CD8-positive, alpha-beta memory T cell (primary cell): ENCODE data around the gene MT3. TPM values are rescaled to one million over a fixed set of nuclear protein-coding genes. Genes with fewer than 3 reads are reported as not detected.

Source experiments
- CTCF ChIA-PET: fragments of 350-600 bp; sonication (Branson Sonifier 250); formaldehyde crosslinking; loops from one replicate; lab custom pipeline; 2021; ENCODE audit warnings: antibody characterized with exemption; lab: Charles Lee
- POLR2A ChIA-PET: fragments of 350-600 bp; sonication (Branson Sonifier 250); formaldehyde crosslinking; loops from one replicate; lab custom pipeline; 2021; ENCODE audit warnings: antibody characterized with exemption; lab: Charles Lee
- DNase-seq, 5 donors: peaks; one replicate each; pipeline versions ENCODE4 v3.0.0 to v3.0.0-alpha.2; 2020 to 2022; ENCODE audit warnings: mixed read lengths in 1 of 5
- H3K27ac ChIP-seq: one replicate; pipeline ENCODE4 v1.7.0; 2013; ENCODE audit warnings: low read depth, mild to moderate bottlenecking, low read length, moderate library complexity
- H3K27me3 ChIP-seq: 2 replicates; pipeline ENCODE4 v1.7.0; 2013; ENCODE audit warnings: low read length, mild to moderate bottlenecking; ENCODE audit not compliant: insufficient read depth, poor library complexity, severe bottlenecking
- H3K36me3 ChIP-seq: 2 replicates; pipeline ENCODE4 v1.7.0; 2013; ENCODE audit warnings: mild to moderate bottlenecking, low read length, moderate library complexity; ENCODE audit not compliant: insufficient read depth
- H3K4me1 ChIP-seq: 2 replicates; pipeline ENCODE4 v1.7.0; 2013; ENCODE audit warnings: mild to moderate bottlenecking, low read length, moderate library complexity; ENCODE audit not compliant: insufficient read depth
- H3K4me3 ChIP-seq: 2 replicates; pipeline ENCODE4 v1.7.0; 2013; ENCODE audit warnings: mild to moderate bottlenecking, low read length
- H3K9me3 ChIP-seq: 2 replicates; pipeline ENCODE4 v1.7.0; 2013; ENCODE audit warnings: mild to moderate bottlenecking, low read length
- H3K27ac Mint-ChIP-seq, 8 donors: one replicate each; pipeline ENCODE4 v1.8.0; 2020 to 2021; ENCODE audit warnings: mixed read lengths in 8 of 8, mild to moderate bottlenecking in 6 of 8, inconsistent platforms in 3 of 8, moderate library complexity in 3 of 8
- H3K27me3 Mint-ChIP-seq, 2 donors: one replicate each; pipeline ENCODE4 v1.8.0; 2020 to 2021; ENCODE audit warnings: mixed read lengths in 2 of 2, mild to moderate bottlenecking in 1 of 2, moderate library complexity in 1 of 2
- H3K36me3 Mint-ChIP-seq, 3 donors: one replicate each; pipeline ENCODE4 v1.8.0; 2020 to 2021; ENCODE audit warnings: mixed read lengths in 3 of 3, inconsistent platforms in 1 of 3, mild to moderate bottlenecking in 1 of 3
- H3K4me1 Mint-ChIP-seq, 3 donors: one replicate each; pipeline ENCODE4 v1.8.0; 2020 to 2021; ENCODE audit warnings: mixed read lengths in 3 of 3, inconsistent platforms in 1 of 3, mild to moderate bottlenecking in 1 of 3
- H3K4me3 Mint-ChIP-seq, 7 donors: one replicate each; pipeline ENCODE4 v1.8.0; 2020 to 2021; ENCODE audit warnings: mixed read lengths in 7 of 7, mild to moderate bottlenecking in 6 of 7, moderate library complexity in 4 of 7, inconsistent platforms in 2 of 7
- H3K9me3 Mint-ChIP-seq, 5 donors: one replicate each; pipeline ENCODE4 v1.8.0; 2020 to 2022; ENCODE audit warnings: mixed read lengths in 5 of 5, mild to moderate bottlenecking in 3 of 5, moderate library complexity in 2 of 5, inconsistent platforms in 1 of 5
- polyA plus RNA-seq: library from polyadenylated mRNA; unstranded; fragments of 300-500 nt; fragmentation: Illumina TruSeq; gene quantifications from one replicate; pipeline ENCODE4 v1.2.3, GENCODE V29; 2021
- total RNA-seq, 2 experiments: library from RNA; stranded (reverse); gene quantifications; one replicate each; pipeline ENCODE4 v1.2.3, GENCODE V29; 2021

Gene MT3
- total and polyA plus RNA-seq, 3 experiments from 2014 or later, result 0.94 to 0.99 TPM; not detected in 1

DNA sequence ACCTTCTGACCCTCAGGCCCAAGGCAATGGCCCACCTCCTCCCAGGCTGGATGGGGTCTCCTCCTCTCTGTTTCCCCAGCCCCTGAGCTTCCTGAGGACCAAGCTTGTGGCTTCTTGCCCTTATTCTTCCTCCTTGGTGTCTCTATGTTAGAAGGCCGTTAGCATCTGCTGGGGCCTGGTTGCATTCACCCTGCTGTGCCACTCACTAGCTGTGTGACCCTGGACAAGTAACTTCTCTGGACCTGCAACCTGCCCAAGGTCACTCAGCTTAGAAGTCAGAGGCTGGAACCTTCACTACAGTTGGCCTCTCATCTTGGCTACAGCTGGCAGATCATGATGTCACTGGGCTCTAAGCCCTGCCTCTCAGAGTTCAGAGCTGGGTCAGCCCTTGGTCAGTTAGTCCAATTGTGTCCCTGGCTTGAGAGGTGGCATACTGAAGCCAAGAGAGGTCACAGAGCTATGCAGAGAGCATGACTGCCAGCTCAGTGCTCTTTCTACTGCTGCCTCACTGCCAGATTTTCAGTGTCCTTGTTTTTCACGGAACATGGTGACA is 22.0 kb downstream of the MT3 start:
- peaks cover 39% of the 10 kb centered on the region for H3K4me1 ChIP-seq
- Mint-ChIP-seq H3K4me1 (peaks cover 46 to 50% (median 48%) of the 10 kb centered on the region in 3 donors), H3K27me3 (no peaks in the 10 kb centered on the region), H3K27ac (peak overlapping the region; percentile 82 to 98 (median 96)), H3K4me3 (peak overlapping the region in 4 of 7 donors; percentile 54 to 98 (median 82)), H3K9me3 (no peaks in the 10 kb centered on the region), H3K36me3 (peaks cover 0 to 8% (median 0%) of the 10 kb centered on the region in 3 donors)
- H3K4me3 ChIP-seq, result no peak overlapping the region
- ChIA-PET POLR2A (interaction anchor here (1.0 to 1.5 kb wide), 2 partner anchors 12 to 71 kb away, joined by 3 read pairs; partner anchors contain the start of gene MT1X), CTCF (interaction anchor here (0.9 to 4.5 kb wide), 6 partner anchors 10 to 90 kb away, joined by 3 to 18 read pairs (median 6); no protein-coding TSS in a partner anchor)
- H3K27me3 ChIP-seq, result no peaks in the 10 kb centered on the region
- DNase-seq, result no peak
- no peaks in the 10 kb centered on the region for H3K9me3 ChIP-seq
- no peaks in the 10 kb centered on the region for H3K36me3 ChIP-seq
- no peak overlapping the region for H3K27ac ChIP-seq

DNA sequence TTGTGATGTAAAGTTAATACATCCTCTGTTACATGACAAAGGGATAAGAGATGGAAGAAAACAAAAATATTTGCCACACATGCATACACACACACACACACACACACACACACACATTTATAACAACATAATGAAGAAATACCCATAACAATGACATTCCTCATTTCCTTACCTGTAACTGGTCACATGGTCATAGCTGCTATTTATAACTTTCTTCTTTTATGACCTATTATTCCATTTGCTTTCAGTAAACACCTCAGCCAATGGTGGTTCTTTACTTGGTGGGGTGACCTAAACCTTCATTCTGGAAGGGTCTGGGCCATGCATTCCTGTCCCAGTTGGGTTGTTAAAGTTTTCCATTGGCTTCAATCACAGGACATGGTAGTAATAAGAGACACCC is 24.4 kb downstream of the MT3 start:
- POLR2A ChIA-PET, result no interaction called here
- Histone ChIP-seq H3K27ac (no peak overlapping the region), H3K9me3 (no peaks in the 10 kb centered on the region), H3K4me3 (no peak overlapping the region), H3K27me3 (peaks cover 8% of the 10 kb centered on the region), H3K36me3 (no peaks in the 10 kb centered on the region), H3K4me1 (peaks cover 28% of the 10 kb centered on the region)
- Mint-ChIP-seq H3K9me3 (no peaks in the 10 kb centered on the region), H3K4me1 (peaks cover 32 to 43% (median 35%) of the 10 kb centered on the region in 3 donors), H3K36me3 (peaks cover 0 to 5% (median 0%) of the 10 kb centered on the region in 3 donors), H3K27ac (no peak overlapping the region), H3K4me3 (peak overlapping the region in 1 of 7 donors; percentile 24), H3K27me3 (peaks cover 2 to 11% of the 10 kb centered on the region in 2 donors)
- no peak for DNase-seq
- CTCF ChIA-PET, result interaction anchor here (1.0 to 1.2 kb wide), 2 partner anchors 12 to 100 kb away, joined by 3 to 4 read pairs; partner anchors contain the start of gene MT1E

DNA sequence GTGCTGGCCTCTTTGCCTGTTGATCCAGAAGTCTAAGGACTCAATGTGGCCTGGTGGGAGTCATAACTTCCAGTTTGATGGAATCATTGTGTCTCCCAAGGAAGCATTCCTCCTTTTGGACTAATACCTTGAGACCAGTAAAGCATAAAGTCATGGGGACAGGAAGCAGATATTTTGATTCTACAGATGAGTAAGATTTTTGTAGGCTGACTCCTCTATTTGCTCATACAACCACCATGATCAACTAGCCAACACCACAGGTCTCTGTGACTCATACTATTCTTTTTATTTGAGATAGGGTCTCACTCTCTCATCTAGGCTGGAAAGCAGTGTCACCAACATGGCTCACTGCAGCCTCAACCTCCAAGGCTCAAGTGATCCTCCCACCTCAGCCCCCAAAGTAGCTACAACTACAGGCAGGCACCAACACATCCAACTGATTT is 25.2 kb downstream of the MT3 start:
- no peak for DNase-seq
- CTCF ChIA-PET, result no interaction called here

DNA sequence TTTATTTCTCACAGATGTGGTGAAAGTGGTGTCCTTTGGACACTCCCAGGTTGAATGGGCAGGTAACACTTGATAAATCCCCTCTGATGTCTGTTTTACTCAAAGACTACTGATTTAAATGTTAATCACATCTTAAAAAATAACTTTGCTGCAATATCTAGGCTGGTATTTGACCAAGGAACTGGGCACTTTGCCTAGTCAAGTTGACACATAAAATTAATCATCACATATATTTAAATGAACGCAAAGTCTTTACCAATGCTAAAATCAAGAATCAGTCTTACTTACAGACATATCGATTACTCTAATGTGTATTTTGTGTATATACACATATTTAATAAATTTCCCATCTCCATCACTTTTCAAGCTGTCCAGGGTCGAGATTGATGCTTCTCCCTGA is 26.0 kb downstream of the MT3 start:
- peak overlapping the region in 1 of 8 donors; percentile 42 for H3K27ac Mint-ChIP-seq
- no peak overlapping the region for H3K4me3 Mint-ChIP-seq
- POLR2A ChIA-PET, result no interaction called here

More for the DNA sequence above, 25.2 kb downstream of the MT3 start:
- Mint-ChIP-seq H3K27me3 (peaks cover 2 to 11% of the 10 kb centered on the region in 2 donors), H3K4me3 (peak overlapping the region in 1 of 7 donors; percentile 24), H3K27ac (peak overlapping the region in 1 of 8 donors; percentile 56), H3K36me3 (no peaks in the 10 kb centered on the region), H3K9me3 (no peaks in the 10 kb centered on the region), H3K4me1 (peaks cover 23 to 34% (median 26%) of the 10 kb centered on the region in 3 donors)
- H3K4me1 ChIP-seq, result peaks cover 24% of the 10 kb centered on the region
- no peaks in the 10 kb centered on the region for H3K9me3 ChIP-seq
- H3K4me3 ChIP-seq, result no peak overlapping the region
- no peaks in the 10 kb centered on the region for H3K36me3 ChIP-seq
- H3K27ac ChIP-seq, result no peak overlapping the region
- peaks cover 8% of the 10 kb centered on the region for H3K27me3 ChIP-seq
- POLR2A ChIA-PET, result no interaction called here

DNA sequence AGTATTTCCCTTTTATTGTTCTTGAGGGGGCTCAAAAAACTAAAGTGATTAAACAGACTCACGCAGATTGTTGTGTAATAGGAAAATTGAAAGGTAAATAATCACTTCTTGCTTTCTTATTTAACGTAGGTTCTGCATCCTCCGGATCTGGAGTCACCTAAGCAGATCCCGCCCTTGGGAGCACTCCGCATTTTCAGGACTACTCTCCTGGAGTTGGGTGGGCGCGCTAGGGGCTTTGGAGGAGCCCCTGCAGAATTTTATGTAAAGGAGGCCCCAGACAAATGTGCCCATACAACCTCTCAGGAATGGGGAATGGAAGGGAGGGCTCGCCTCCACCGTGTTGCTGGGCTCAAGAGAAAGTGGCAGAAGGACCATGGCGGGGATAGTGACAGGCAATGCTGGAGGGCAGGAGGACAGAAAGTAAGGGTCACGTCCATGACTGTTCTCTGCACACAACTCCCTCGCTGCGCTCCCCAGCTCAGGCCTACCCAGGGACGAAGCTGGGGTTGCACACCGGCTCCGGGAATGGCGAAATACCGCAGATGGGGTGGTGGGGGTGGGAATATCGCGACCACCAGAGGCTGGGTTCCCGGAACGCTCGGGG is 27.4 kb downstream of the MT3 start:
- peaks cover 4 to 11% of the 10 kb centered on the region in 2 donors for H3K27me3 Mint-ChIP-seq
- POLR2A ChIA-PET, result interaction anchor here (0.6 to 1.2 kb wide), 3 partner anchors 8 to 430 kb away, joined by 3 to 14 read pairs (median 3); partner anchors contain the start of gene MT2A
- Histone ChIP-seq H3K4me3 (no peak overlapping the region), H3K27ac (no peak overlapping the region), H3K27me3 (peaks cover 8% of the 10 kb centered on the region), H3K9me3 (no peaks in the 10 kb centered on the region), H3K36me3 (no peaks in the 10 kb centered on the region), H3K4me1 (peaks cover 4% of the 10 kb centered on the region)
- peak overlapping the region in 1 of 8 donors; percentile 17 for H3K27ac Mint-ChIP-seq
- no peaks in the 10 kb centered on the region for H3K9me3 Mint-ChIP-seq
- H3K36me3 Mint-ChIP-seq, result no peaks in the 10 kb centered on the region
- peaks cover 6 to 14% (median 6%) of the 10 kb centered on the region in 3 donors for H3K4me1 Mint-ChIP-seq
- CTCF ChIA-PET, result interaction anchor here (1.3 kb wide), 1 partner anchor 9 kb away, joined by 3 read pairs; the partner anchor contains the start of gene MT1E
- H3K4me3 Mint-ChIP-seq, result peak overlapping the region; percentile 39 to 79 (median 70)
- DNase-seq, result no peak

More for the DNA sequence above, 26.0 kb downstream of the MT3 start:
- no peak overlapping the region for H3K4me3 ChIP-seq
- H3K36me3 ChIP-seq, result no peaks in the 10 kb centered on the region
- CTCF ChIA-PET, result interaction anchor here (0.9 kb wide), 1 partner anchor 12 kb away, joined by 3 read pairs; no protein-coding TSS in a partner anchor
- Mint-ChIP-seq H3K27me3 (peaks cover 2 to 11% of the 10 kb centered on the region in 2 donors), H3K36me3 (no peaks in the 10 kb centered on the region), H3K4me1 (peaks cover 18 to 27% (median 20%) of the 10 kb centered on the region in 3 donors), H3K9me3 (no peaks in the 10 kb centered on the region)
- H3K4me1 ChIP-seq, result peaks cover 16% of the 10 kb centered on the region
- H3K27me3 ChIP-seq, result peaks cover 8% of the 10 kb centered on the region
- H3K27ac ChIP-seq, result no peak overlapping the region
- no peaks in the 10 kb centered on the region for H3K9me3 ChIP-seq
- no peak for DNase-seq

DNA sequence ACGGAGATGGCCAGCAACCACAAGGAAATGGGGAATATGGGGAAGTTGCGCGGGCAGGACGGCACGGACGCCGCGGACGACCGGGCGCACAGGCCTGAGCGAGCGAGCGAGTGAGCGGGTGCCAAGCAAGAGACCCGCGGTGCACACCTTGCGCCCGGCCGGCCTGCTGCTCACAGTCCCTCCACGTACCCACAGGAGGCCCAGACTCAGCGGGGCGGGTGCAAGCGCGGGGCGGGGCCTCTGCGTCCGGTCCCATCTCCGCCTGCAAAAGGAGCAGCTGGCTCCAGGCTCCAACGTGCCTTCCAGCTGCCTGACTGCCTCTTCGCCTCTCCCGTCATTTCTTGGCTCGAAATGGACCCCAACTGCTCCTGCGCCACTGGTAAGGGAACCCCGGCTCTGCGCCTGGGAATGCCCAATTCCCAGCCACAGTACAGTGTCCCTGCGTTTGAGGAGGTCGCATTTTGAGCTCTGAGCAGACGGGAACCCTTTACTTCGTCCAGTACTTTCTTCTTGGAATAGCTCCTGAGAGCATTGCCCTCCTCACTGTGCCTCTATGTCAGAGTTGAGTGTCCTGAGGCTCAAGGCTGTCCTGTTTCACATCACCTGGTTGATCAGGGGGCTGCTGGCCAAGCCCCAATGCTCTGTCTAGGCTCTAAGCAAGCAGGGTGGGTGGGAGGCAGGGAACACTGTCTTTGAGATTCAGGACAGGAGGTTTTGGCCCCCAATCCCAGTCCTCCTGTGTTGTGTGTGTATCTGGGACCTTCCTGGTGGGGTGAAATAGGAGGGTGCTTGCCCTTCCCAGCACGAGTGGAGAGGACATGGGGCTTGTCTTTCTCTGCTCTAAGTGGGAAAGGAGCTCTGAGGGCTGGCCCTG is 28.1 kb downstream of the MT3 start:
- peak in 4 of 5 donors; percentile 22 to 64 (median 42) for DNase-seq
- H3K27ac Mint-ChIP-seq, result no peak overlapping the region
- ChIA-PET CTCF (interaction anchor here (0.9 to 2.3 kb wide), 4 partner anchors 8 to 26 kb away, joined by 3 to 6 read pairs (median 4); partner anchors contain the start of gene MT1E), POLR2A (interaction anchor here (0.5 to 1.2 kb wide), 3 partner anchors 9 to 151 kb away, joined by 3 to 4 read pairs (median 4); partner anchors contain the start of gene MT2A)
- H3K27me3 ChIP-seq, result peaks cover 8% of the 10 kb centered on the region
- peaks cover 4% of the 10 kb centered on the region for H3K4me1 ChIP-seq
- H3K9me3 ChIP-seq, result no peaks in the 10 kb centered on the region
- H3K4me1 Mint-ChIP-seq, result peaks cover 6 to 13% (median 6%) of the 10 kb centered on the region in 3 donors
- H3K27ac ChIP-seq, result no peak overlapping the region
- H3K27me3 Mint-ChIP-seq, result peaks cover 4 to 11% of the 10 kb centered on the region in 2 donors
- H3K4me3 Mint-ChIP-seq, result peak overlapping the region; percentile 61 to 79 (median 69)
- no peaks in the 10 kb centered on the region for H3K36me3 ChIP-seq
- H3K36me3 Mint-ChIP-seq, result no peaks in the 10 kb centered on the region
- H3K9me3 Mint-ChIP-seq, result no peaks in the 10 kb centered on the region
- no peak overlapping the region for H3K4me3 ChIP-seq

DNA sequence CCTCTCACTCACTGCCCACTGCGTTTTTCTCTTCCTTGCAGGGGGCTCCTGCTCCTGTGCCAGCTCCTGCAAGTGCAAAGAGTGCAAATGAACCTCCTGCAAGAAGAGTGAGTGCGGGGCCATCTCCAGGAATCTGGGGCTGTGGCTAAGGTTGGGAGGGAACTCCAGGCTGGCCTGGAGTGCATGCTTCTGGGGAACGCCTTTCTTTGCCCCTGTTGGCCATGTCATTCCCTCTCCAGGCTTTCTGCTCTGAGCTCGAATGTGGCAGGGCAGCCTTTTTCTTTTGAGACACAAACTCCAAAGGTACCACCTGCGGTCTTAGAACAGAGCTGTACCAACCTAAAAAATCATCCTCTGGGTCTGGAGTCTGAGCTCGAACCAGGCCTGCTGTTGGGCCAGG is 28.8 kb downstream of the MT3 start:
- H3K9me3 ChIP-seq, result no peaks in the 10 kb centered on the region
- H3K27ac ChIP-seq, result no peak overlapping the region
- no peaks in the 10 kb centered on the region for H3K36me3 ChIP-seq
- H3K27me3 ChIP-seq, result peaks cover 8% of the 10 kb centered on the region
- Mint-ChIP-seq H3K4me1 (peaks cover 6 to 13% (median 6%) of the 10 kb centered on the region in 3 donors), H3K4me3 (peak overlapping the region in 3 of 7 donors; percentile 5 to 79 (median 73)), H3K9me3 (no peaks in the 10 kb centered on the region), H3K36me3 (no peaks in the 10 kb centered on the region), H3K27ac (no peak overlapping the region), H3K27me3 (peaks cover 4 to 11% of the 10 kb centered on the region in 2 donors)
- CTCF ChIA-PET, result interaction anchor here (0.9 to 2.3 kb wide), 3 partner anchors 11 to 25 kb away, joined by 3 to 6 read pairs (median 5); no protein-coding TSS in a partner anchor
- H3K4me1 ChIP-seq, result peaks cover 4% of the 10 kb centered on the region
- DNase-seq, result no peak
- H3K4me3 ChIP-seq, result no peak overlapping the region
- POLR2A ChIA-PET, result interaction anchor here (1.1 to 1.2 kb wide), 2 partner anchors 10 to 11 kb away, joined by 3 to 4 read pairs; partner anchors contain the start of gene MT2A
